Ishikawa (cell line): ENCODE results near the gene NAT10.

ENCODE experiments used
- CEBPB ChIP-seq: IDR thresholded peaks from 2 replicates; pipeline ENCODE4 v1.6.1; 2012
- EGR1 ChIP-seq: IDR thresholded peaks from 2 replicates; pipeline ENCODE4 v1.6.1; 2012
- EP300 ChIP-seq: IDR thresholded peaks from 2 replicates; pipeline ENCODE4 v1.6.1; 2012; ENCODE audit warnings: borderline replicate concordance
- FOXM1 ChIP-seq: IDR thresholded peaks from 2 replicates; pipeline ENCODE4 v1.6.1; 2012; ENCODE audit warnings: low read depth, borderline replicate concordance
- MAX ChIP-seq: IDR thresholded peaks from 2 replicates; pipeline ENCODE4 v1.6.1; 2012
- NFIC ChIP-seq: IDR thresholded peaks from 2 replicates; pipeline ENCODE4 v1.6.1; 2012
- RAD21 ChIP-seq: IDR thresholded peaks from 2 replicates; pipeline ENCODE4 v1.6.1; 2012; ENCODE audit warnings: low read depth
- REST ChIP-seq: IDR thresholded peaks from 2 replicates; pipeline ENCODE4 v1.6.1; 2012; ENCODE audit warnings: low read depth, mild to moderate bottlenecking
- TAF1 ChIP-seq: IDR thresholded peaks from 2 replicates; pipeline ENCODE4 v1.6.1; 2012; ENCODE audit warnings: low read depth, mild to moderate bottlenecking
- TEAD4 ChIP-seq: IDR thresholded peaks from 2 replicates; pipeline ENCODE4 v1.6.1; 2012
- YY1 ChIP-seq: IDR thresholded peaks from 2 replicates; pipeline ENCODE4 v1.6.1; 2012; ENCODE audit warnings: low read depth
- ZBTB7A ChIP-seq: IDR thresholded peaks from 2 replicates; pipeline ENCODE4 v1.6.1; 2012; ENCODE audit warnings: low read depth

- TF ChIP-seq REST (no peak), TAF1 (no peak), MAX (no peak), EP300 (no peak), TEAD4 (no peak), RAD21 (no peak), ZBTB7A (no peak), CEBPB (no peak), NFIC (no peak), YY1 (no peak), EGR1 (no peak), FOXM1 (no peak)
Measured at GRCh38 chr11:34064291-34064690, 41.1 kb upstream of the NAT10 start.
